ENCODE results near the gene GNG4.

Gene GNG4

GRCh38 chr1:235532360-235532759, 117.2 kb downstream of the GNG4 start:
- DNase-seq (ENCODE audit: extremely low spot score): no peak
- ChIA-PET POLR2A (interaction anchor here (1.2 kb wide), 1 partner anchor 27 kb away, joined by 3 read pairs; no protein-coding TSS in a partner anchor), CTCF (no interaction called here)
- TF ChIP-seq FOXM1 (IDR thresholded peaks at IDR 0.05; ENCODE audit: borderline replicate concordance): no peak
- TF ChIP-seq LEF1 (IDR thresholded peaks at IDR 0.05; ENCODE audit: borderline replicate concordance): no peak
- no peak for TF ChIP-seq BHLHE40 (IDR thresholded peaks at IDR 0.05; ENCODE audit: borderline replicate concordance)
- no peak for TF ChIP-seq SUZ12 (IDR thresholded peaks at IDR 0.05)
- TF ChIP-seq ZNF384 (IDR thresholded peaks at IDR 0.05): no peak
- TF ChIP-seq PKNOX1 (IDR thresholded peaks at IDR 0.05): no peak
- no peak for TF ChIP-seq TARDBP (IDR thresholded peaks at IDR 0.05)
- TF ChIP-seq ARNT (IDR thresholded peaks at IDR 0.05): no peak
- TF ChIP-seq FOXK2 (IDR thresholded peaks at IDR 0.05): no peak
- TF ChIP-seq SP1 (IDR thresholded peaks at IDR 0.05): no peak
- TF ChIP-seq L3MBTL2 (conservative IDR thresholded peaks at IDR 0.05): no peak
- TF ChIP-seq NFRKB (IDR thresholded peaks at IDR 0.05): no peak
- no peak for TF ChIP-seq ELF4 (IDR thresholded peaks at IDR 0.05)
- no peak for TF ChIP-seq FOXA1 (IDR thresholded peaks at IDR 0.05)
- TF ChIP-seq HDGF (IDR thresholded peaks at IDR 0.05; ENCODE audit: borderline replicate concordance): no peak
- TF ChIP-seq CTBP1 (IDR thresholded peaks at IDR 0.05; ENCODE audit: borderline replicate concordance): no peak

- ChIA-PET CTCF (interaction anchor here (1.8 kb wide), 1 partner anchor 23 kb away, joined by 8 read pairs; the partner anchor contains the start of gene B3GALNT2), POLR2A (no interaction called here)
- DNase-seq (ENCODE audit: extremely low spot score): no peak
- no peak for TF ChIP-seq CTBP1 (IDR thresholded peaks at IDR 0.05; ENCODE audit: borderline replicate concordance)
- no peak for TF ChIP-seq PKNOX1 (IDR thresholded peaks at IDR 0.05)
- TF ChIP-seq ARNT (IDR thresholded peaks at IDR 0.05): no peak
- no peak for TF ChIP-seq NFRKB (IDR thresholded peaks at IDR 0.05)
- TF ChIP-seq ZNF384 (IDR thresholded peaks at IDR 0.05): no peak
- no peak for TF ChIP-seq BHLHE40 (IDR thresholded peaks at IDR 0.05; ENCODE audit: borderline replicate concordance)
These were observed 122.3 kb downstream of the GNG4 start for GRCh38 chr1:235527196-235527814.

- CTCF ChIA-PET: interaction anchor here (0.7 to 1.1 kb wide), 2 partner anchors 11 to 421 kb away, joined by 3 to 4 read pairs; no protein-coding TSS in a partner anchor
- POLR2A ChIA-PET: interaction anchor here (1.3 kb wide), 1 partner anchor 20 kb away, joined by 3 read pairs; no protein-coding TSS in a partner anchor
These were observed 124.3 kb downstream of the GNG4 start for GRCh38 chr1:235525314-235525713.

DNA sequence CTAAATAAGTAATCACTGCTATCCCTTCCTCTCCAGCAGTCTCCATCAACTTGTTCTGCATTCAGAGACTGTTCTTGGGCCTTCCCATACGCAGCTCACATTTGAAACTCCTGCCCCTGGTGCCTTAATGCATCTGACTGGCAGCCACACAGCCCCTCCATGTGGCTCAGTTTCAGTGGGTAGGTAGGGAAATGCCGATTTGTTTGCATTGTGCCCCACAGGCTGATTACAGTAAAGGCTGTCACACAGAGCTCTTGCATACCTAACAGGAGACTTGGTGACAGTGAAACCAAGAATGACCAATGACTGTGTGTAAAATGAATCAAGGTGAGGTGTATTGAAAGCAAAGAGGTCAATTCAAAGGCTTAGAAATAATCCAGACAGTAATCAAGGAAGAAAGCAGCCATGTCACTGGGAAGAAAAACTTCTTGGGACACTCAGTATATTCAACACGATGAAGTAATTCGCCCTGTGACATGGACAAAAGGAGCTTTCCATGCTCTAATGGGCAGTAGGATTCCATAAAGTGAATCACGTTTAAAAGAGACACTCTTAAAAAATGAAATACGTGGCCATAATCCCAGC, 132.6 kb downstream of the GNG4 start:
- ChIA-PET POLR2A (interaction anchor here (4.1 kb wide), 1 partner anchor 12 kb away, joined by 24 read pairs; the partner anchor contains the start of gene B3GALNT2), CTCF (interaction anchor here (0.7 to 1.8 kb wide), 3 partner anchors 13 to 455 kb away, joined by 3 to 6 read pairs (median 5); partner anchors contain the start of gene B3GALNT2)
- TF ChIP-seq ELF4 (IDR thresholded peaks at IDR 0.05) (no peak), BHLHE40 (IDR thresholded peaks at IDR 0.05; ENCODE audit: borderline replicate concordance) (no peak)
- no peak for DNase-seq (ENCODE audit: extremely low spot score)

More at GRCh38 chr1:235525314-235525713, 124.3 kb downstream of the GNG4 start:
- DNase-seq (ENCODE audit: extremely low spot score): no peak
- no peak for TF ChIP-seq ZNF384 (IDR thresholded peaks at IDR 0.05)
- TF ChIP-seq LEF1 (IDR thresholded peaks at IDR 0.05; ENCODE audit: borderline replicate concordance): no peak
- no peak for TF ChIP-seq HDGF (IDR thresholded peaks at IDR 0.05; ENCODE audit: borderline replicate concordance)
- no peak for TF ChIP-seq TARDBP (IDR thresholded peaks at IDR 0.05)
- no peak for TF ChIP-seq NFRKB (IDR thresholded peaks at IDR 0.05)
- TF ChIP-seq BHLHE40 (IDR thresholded peaks at IDR 0.05; ENCODE audit: borderline replicate concordance): no peak
- TF ChIP-seq PKNOX1 (IDR thresholded peaks at IDR 0.05): no peak
- no peak for TF ChIP-seq FOXA1 (IDR thresholded peaks at IDR 0.05)
- no peak for TF ChIP-seq ARNT (IDR thresholded peaks at IDR 0.05)
- TF ChIP-seq CTBP1 (IDR thresholded peaks at IDR 0.05; ENCODE audit: borderline replicate concordance): no peak
- no peak for TF ChIP-seq L3MBTL2 (conservative IDR thresholded peaks at IDR 0.05)
- no peak for TF ChIP-seq SP1 (IDR thresholded peaks at IDR 0.05)
- TF ChIP-seq FOXK2 (IDR thresholded peaks at IDR 0.05): no peak
- no peak for TF ChIP-seq FOXM1 (IDR thresholded peaks at IDR 0.05; ENCODE audit: borderline replicate concordance)

DNA sequence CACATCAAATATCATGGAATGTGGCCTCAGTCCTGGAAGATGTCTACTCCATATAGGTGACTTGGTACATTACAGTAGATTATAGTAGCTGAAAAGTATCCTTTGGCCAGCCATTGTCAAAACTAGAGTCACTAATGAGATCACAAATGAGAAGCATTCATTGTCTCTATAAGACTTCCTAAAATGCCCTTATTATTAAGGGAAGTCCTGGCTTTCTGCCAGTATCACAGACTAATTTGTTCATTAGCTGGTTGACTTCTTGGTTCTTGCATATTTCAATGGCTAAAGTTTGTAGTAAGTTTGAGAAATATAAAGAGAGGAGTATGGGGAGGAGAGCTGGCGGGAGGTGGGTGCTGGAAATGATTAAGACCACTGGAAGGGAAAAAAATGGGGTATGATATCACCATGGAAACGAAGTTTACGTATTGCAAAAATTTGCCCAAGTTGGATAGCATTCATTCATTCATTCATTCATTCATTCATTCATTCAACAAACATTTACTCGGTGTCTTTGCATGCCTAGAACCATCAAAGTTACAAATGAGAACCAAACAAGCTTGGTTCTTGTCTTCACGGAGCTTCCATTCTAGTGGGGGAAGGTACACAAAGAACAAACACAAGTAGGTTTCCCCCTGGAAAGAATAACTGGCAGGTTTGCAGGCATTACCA, 133.6 kb downstream of the GNG4 start:
- no peak for DNase-seq (ENCODE audit: extremely low spot score)
- ChIA-PET CTCF (interaction anchor here (1.3 to 1.8 kb wide), 2 partner anchors 268 to 456 kb away, joined by 5 to 6 read pairs; no protein-coding TSS in a partner anchor), POLR2A (interaction anchor here (4.1 kb wide), 1 partner anchor 11 kb away, joined by 24 read pairs; the partner anchor contains the start of gene B3GALNT2)
- no peak for TF ChIP-seq BHLHE40 (IDR thresholded peaks at IDR 0.05; ENCODE audit: borderline replicate concordance)
- TF ChIP-seq L3MBTL2 (conservative IDR thresholded peaks at IDR 0.05): no peak
- no peak for TF ChIP-seq TARDBP (IDR thresholded peaks at IDR 0.05)
- TF ChIP-seq FOXA1 (IDR thresholded peaks at IDR 0.05): no peak
- TF ChIP-seq CTBP1 (IDR thresholded peaks at IDR 0.05; ENCODE audit: borderline replicate concordance): no peak
- no peak for TF ChIP-seq PKNOX1 (IDR thresholded peaks at IDR 0.05)
- TF ChIP-seq ZNF384 (IDR thresholded peaks at IDR 0.05): no peak
- no peak for TF ChIP-seq FOXM1 (IDR thresholded peaks at IDR 0.05; ENCODE audit: borderline replicate concordance)
- TF ChIP-seq LEF1 (IDR thresholded peaks at IDR 0.05; ENCODE audit: borderline replicate concordance): no peak
- no peak for TF ChIP-seq HDGF (IDR thresholded peaks at IDR 0.05; ENCODE audit: borderline replicate concordance)
